AG04450 (cell line): ENCODE results near the gene CCS. TPM values are rescaled to one million over a fixed set of nuclear protein-coding genes. Genes with fewer than 3 reads are reported as not detected.

ENCODE experiments used
- CTCF ChIA-PET: fragments of 300-600, 350-600 bp; formaldehyde crosslinking; extraction: SDS; loops from one replicate; lab custom pipeline; 2022; ENCODE audit warnings: antibody characterized with exemption, inconsistent platforms; lab: Charles Lee
- POLR2A ChIA-PET: fragments of 350-600 bp; formaldehyde crosslinking; extraction: SDS; loops from one replicate; lab custom pipeline; 2021; ENCODE audit warnings: antibody characterized with exemption, inconsistent platforms; lab: Yijun Ruan, JAX
- DNase-seq: peaks from one replicate; pipeline ENCODE4 v3.0.0-alpha.2; 2011; ENCODE audit warnings: low read depth, low spot score
- H3K27ac ChIP-seq: one replicate; pipeline ENCODE4 v1.5.1; 2012; ENCODE audit warnings: low read depth, low read length, control low read depth
- H3K27me3 ChIP-seq: one replicate; pipeline ENCODE4 v1.6.0; 2012; ENCODE audit warnings: low read length; ENCODE audit not compliant: control insufficient read depth, insufficient read depth
- H3K4me3 ChIP-seq: 2 replicates; pipeline ENCODE4 v1.5.1; 2011; ENCODE audit warnings: mild to moderate bottlenecking, low read depth, low read length, control low read depth
- H3K9me3 ChIP-seq: 2 replicates; pipeline ENCODE4 v1.5.1; 2012; ENCODE audit warnings: low read length; ENCODE audit not compliant: control insufficient read depth, insufficient read depth
- polyA plus RNA-seq: library from polyadenylated mRNA; depleted of rRNA; stranded (reverse); fragments of >200 nt; gene quantifications from 2 replicates; pipeline ENCODE4 v1.2.3, GENCODE V29; 2011
- TF ChIP-seq, protein P1 (sequence below): IDR thresholded peaks from 2 replicates; pipeline ENCODE4 v1.5.1; 2011; ENCODE audit warnings: low read depth, low read length, control low read depth, inconsistent platforms

Gene CCS
- polyA plus RNA-seq, 1 experiment, result 26.7 TPM

DNA sequence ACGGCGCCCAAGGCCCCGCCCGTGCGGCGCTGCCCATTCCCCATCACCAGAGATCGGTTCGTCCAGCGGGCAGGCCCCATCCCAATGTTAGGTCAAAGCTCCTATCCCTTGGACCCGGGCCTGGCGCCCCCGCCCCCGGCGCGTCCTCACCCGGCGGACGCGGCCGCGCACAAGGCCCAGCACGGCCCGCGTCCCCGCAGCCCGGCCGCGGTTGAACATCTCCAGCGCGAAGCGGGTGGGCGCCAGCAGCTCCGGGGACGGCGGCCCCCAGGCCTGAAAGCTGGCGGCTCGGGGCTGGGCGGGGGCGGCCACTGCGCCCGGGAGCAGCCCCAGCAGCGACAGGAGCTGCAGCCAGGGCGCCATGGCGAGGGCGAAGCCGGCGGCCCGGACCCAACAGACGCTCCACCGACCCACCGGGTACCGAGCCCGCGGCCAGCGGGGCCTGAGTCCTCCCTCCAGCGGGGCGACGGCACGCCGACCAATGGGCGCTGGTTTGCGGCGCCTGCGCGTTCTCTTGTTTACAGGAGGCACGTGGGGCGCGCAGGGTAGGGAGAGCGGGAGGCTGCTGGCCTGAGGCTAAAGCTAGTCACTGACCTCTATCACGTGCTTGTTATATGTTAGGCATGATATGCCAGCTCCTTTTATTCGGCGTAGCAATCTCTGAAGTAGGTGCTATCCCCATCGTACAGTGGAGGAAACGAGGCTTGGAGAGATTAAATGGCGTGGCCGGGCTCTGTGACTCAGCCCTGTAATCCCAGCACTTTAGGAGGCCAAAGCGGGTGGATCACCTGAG, 24.7 kb upstream of the CCS start, which contains the start of gene CTSF:
Gene CTSF, minus strand, starts transcription at position 483 of the 793 bp plus-strand sequence. Its CDS starts 120 bp downstream, at position 363.
- CTCF ChIA-PET, result interaction anchor here (0.6 to 2.0 kb wide), 5 partner anchors 9 to 267 kb away, joined by 3 to 10 read pairs (median 3); no protein-coding TSS in a partner anchor
- TF ChIP-seq, protein P1, sequence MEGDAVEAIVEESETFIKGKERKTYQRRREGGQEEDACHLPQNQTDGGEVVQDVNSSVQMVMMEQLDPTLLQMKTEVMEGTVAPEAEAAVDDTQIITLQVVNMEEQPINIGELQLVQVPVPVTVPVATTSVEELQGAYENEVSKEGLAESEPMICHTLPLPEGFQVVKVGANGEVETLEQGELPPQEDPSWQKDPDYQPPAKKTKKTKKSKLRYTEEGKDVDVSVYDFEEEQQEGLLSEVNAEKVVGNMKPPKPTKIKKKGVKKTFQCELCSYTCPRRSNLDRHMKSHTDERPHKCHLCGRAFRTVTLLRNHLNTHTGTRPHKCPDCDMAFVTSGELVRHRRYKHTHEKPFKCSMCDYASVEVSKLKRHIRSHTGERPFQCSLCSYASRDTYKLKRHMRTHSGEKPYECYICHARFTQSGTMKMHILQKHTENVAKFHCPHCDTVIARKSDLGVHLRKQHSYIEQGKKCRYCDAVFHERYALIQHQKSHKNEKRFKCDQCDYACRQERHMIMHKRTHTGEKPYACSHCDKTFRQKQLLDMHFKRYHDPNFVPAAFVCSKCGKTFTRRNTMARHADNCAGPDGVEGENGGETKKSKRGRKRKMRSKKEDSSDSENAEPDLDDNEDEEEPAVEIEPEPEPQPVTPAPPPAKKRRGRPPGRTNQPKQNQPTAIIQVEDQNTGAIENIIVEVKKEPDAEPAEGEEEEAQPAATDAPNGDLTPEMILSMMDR, result no peak
- peak within 1 kb of the TSS; percentile 56 for H3K4me3 ChIP-seq
- DNase-seq, result peak; percentile 24
- no peak within 1 kb of the TSS for H3K27ac ChIP-seq
- POLR2A ChIA-PET, result interaction anchor here (0.5 to 1.2 kb wide), 7 partner anchors 22 to 116 kb away, joined by 3 to 6 read pairs (median 4); partner anchors contain the start of genes ACTN3, RBM14, RBM4 and ZDHHC24
- H3K9me3 ChIP-seq, result no peaks in the 10 kb centered on the region
- peaks cover 4% of the 10 kb centered on the region for H3K27me3 ChIP-seq

DNA sequence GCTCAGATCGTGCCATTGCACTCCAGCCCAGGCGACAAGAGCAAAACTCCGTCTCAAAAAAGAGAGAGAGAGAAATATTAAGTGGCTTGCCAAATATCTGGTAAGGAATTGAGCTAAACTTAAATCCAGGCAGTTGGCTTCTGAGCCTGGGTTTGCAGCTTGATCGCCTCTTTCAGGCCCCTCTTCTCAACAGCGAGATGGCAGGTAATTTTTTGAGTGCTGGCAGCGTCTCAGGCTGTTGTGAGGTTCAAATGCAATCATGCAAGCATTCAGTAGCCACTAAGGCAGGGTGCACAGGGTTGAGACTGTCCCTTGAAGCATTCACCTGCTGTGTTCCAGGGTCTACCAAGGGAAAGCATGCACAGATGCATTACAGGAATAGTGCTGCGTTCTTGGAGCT, 23.9 kb upstream of the CCS start:
- Histone ChIP-seq H3K9me3 (no peaks in the 10 kb centered on the region), H3K4me3 (no peak overlapping the region), H3K27me3 (peaks cover 4% of the 10 kb centered on the region), H3K27ac (no peak overlapping the region)
- CTCF ChIA-PET, result interaction anchor here (1.2 to 2.0 kb wide), 4 partner anchors 9 to 125 kb away, joined by 3 to 10 read pairs (median 4); no protein-coding TSS in a partner anchor
- DNase-seq, result no peak
- POLR2A ChIA-PET, result interaction anchor here (0.5 to 1.2 kb wide), 7 partner anchors 23 to 115 kb away, joined by 3 to 6 read pairs (median 4); partner anchors contain the start of genes ACTN3, PELI3, RBM14 and RBM4
- TF ChIP-seq, protein P1, result no peak

DNA sequence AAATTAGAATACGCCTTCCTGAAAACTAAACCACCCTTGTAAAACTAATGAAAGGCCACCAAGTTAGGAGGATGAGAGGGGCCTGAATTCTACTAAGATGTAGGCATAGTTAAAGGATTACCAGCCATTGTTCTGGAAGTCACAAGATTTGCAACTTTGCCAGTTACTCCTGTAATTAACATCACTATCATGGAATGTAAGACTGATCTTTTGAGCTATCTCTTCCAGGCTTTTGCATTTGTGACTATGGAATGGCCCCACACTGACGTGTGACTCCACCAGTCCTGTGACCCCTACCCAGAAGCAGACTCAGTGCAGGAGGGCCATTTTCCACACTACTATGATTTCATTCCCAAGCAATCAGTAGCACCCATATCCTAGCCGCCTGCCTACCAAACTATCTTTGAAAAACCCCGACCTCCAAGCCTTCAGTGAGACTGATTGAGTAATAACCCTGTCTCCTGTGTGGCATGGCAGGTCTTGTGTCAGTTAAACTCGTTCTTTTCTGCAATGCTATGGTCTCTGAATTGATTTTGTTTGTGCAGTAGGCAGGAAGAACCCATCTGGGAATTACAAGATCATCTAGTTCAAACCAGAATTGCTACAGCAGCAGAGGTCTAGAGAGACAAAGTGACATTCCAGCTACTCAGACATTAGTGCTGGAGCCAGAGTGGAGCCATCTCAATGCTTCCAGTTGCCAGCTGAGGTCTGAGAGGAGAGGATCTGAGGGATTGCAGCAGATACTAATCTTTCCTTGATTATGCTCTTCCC, 22.7 kb upstream of the CCS start:
- TF ChIP-seq, protein P1, result no peak
- DNase-seq, result no peak
- peaks cover 4% of the 10 kb centered on the region for H3K27me3 ChIP-seq
- no peak overlapping the region for H3K27ac ChIP-seq
- ChIA-PET POLR2A (no interaction called here), CTCF (interaction anchor here (1.2 to 2.0 kb wide), 2 partner anchors 9 to 124 kb away, joined by 3 to 4 read pairs; no protein-coding TSS in a partner anchor)
- no peaks in the 10 kb centered on the region for H3K9me3 ChIP-seq
- H3K4me3 ChIP-seq, result no peak overlapping the region

DNA sequence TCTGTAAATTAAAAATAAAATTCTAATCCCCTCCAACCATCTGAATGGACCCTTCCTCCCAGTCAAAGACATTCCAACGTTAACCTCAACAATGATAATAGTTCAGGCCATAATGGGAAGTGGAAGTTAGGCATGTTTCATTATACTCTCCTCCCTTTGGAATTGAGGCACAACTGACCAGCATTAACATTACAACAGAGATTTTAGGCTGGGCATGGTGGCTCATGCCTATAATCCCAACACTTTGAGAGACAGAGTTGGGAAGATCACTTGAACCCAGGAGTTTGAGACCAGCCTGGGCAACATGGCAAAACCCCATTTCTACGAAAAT, 22.2 kb upstream of the CCS start:
- POLR2A ChIA-PET, result no interaction called here
- Histone ChIP-seq H3K9me3 (no peaks in the 10 kb centered on the region), H3K27ac (no peak overlapping the region), H3K4me3 (no peak overlapping the region), H3K27me3 (peaks cover 4% of the 10 kb centered on the region)
- CTCF ChIA-PET, result no interaction called here
- TF ChIP-seq, protein P1, result no peak
- no peak for DNase-seq
